ENCODE measurements around the gene ZCCHC12.

Gene ZCCHC12

GRCh38 chrX:118853596-118853995, 30.0 kb downstream of the ZCCHC12 start:
- Histone ChIP-seq H3K27me3 (ENCODE audit: insufficient read depth, low read length) (no peaks in the 10 kb centered on the region), H3K36me3 (ENCODE audit: insufficient read depth, low read length) (no peaks in the 10 kb centered on the region), H3K4me1 (ENCODE audit: insufficient read depth, low read length) (no peaks in the 10 kb centered on the region), H3K4me3 (ENCODE audit: low read length) (no peak overlapping the region), H2AFZ (ENCODE audit: low read depth, low read length) (no peak overlapping the region), H3K9me3 (ENCODE audit: low read length) (no peaks in the 10 kb centered on the region)

DNA sequence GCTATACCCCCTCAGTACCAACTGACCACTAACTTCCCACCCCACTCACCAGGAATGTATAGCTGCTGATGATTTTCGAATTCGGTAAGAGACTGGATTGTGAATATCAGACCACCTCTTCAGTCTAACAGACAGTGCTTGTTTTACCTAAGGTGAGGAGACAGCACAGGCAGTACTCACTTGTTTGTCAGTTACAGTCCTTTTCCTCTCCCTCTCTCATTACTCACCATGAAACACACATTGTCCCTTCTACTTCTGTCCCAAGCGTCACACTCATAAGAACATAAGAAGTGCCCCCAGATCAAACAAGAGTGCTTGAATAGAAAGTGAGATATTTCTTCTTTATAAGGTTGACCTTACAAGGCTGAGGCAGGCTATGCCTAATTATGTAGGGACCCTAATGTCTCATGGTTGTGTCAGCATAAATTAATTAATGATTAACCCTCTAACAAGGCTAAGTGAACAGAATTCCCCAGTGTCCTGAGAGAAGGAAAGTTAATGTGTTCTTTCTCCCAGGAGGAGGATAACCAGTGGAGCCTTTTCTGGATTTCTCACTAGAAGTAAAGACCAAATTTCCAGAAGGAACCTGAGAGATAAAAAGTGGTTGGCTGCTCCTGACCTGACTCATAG, 32.2 kb downstream of the ZCCHC12 start:
- Histone ChIP-seq H3K9me3 (ENCODE audit: low read length) (no peaks in the 10 kb centered on the region), H3K27me3 (ENCODE audit: insufficient read depth, low read length) (no peaks in the 10 kb centered on the region), H3K36me3 (ENCODE audit: insufficient read depth, low read length) (no peaks in the 10 kb centered on the region), H3K4me1 (ENCODE audit: insufficient read depth, low read length) (no peaks in the 10 kb centered on the region), H3K4me3 (ENCODE audit: low read length) (no peak overlapping the region), H2AFZ (ENCODE audit: low read depth, low read length) (no peak overlapping the region)

DNA sequence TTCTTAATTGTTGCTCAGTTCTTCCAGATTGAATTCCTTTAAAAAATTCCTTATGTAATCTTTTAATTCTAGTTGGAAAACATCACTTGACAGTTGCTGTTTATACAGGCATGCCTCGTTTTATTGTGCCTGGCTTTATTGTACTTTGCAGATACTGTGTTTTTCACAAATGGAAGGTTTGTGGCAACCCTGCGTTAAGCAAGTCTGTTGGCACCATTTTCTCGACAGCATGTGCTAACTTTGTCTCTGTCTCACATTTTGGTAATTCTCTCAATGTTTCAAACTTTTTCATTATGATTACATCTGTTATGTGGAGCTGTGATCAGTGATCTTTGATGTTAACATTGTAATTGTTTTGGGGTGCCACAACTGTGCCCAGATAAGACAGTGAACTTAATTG, 33.4 kb downstream of the ZCCHC12 start:
- H3K36me3 ChIP-seq (ENCODE audit: insufficient read depth, low read length) = no peaks in the 10 kb centered on the region
- no peaks in the 10 kb centered on the region for H3K4me1 ChIP-seq (ENCODE audit: insufficient read depth, low read length)
- no peaks in the 10 kb centered on the region for H3K27me3 ChIP-seq (ENCODE audit: insufficient read depth, low read length)
- H3K4me3 ChIP-seq (ENCODE audit: low read length) = no peak overlapping the region
- H3K9me3 ChIP-seq (ENCODE audit: low read length) = no peaks in the 10 kb centered on the region
- H2AFZ ChIP-seq (ENCODE audit: low read depth, low read length) = no peak overlapping the region

- H3K27me3 ChIP-seq (ENCODE audit: insufficient read depth, low read length) = peaks cover 4% of the 10 kb centered on the region
- no peak overlapping the region for H2AFZ ChIP-seq (ENCODE audit: low read depth, low read length)
- no peak overlapping the region for H3K4me3 ChIP-seq (ENCODE audit: low read length)
- H3K36me3 ChIP-seq (ENCODE audit: insufficient read depth, low read length) = no peaks in the 10 kb centered on the region
- no peaks in the 10 kb centered on the region for H3K4me1 ChIP-seq (ENCODE audit: insufficient read depth, low read length)
- H3K9me3 ChIP-seq (ENCODE audit: low read length) = no peaks in the 10 kb centered on the region
Observed at GRCh38 chrX:118861338-118861737, 37.7 kb downstream of the ZCCHC12 start.

DNA sequence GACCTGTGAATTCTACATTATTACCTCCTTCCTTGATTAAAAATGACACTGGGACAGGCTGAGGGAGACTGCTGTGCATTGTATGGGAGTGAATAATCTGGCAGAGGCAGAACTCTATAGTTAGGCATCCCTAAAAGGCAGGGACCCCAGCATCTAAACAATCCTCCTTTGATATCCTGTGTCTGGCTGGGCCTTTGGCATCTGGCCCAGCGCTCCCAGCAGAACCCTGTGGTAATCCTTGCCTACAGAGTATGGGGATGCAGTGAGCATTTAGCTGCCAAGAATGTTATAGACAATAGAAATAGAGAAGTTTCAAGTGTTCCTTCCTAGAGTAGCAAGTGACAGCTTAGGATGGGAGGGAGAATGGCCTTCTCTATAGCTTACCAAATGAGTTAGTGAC, 38.5 kb downstream of the ZCCHC12 start:
- Histone ChIP-seq H3K4me3 (ENCODE audit: low read length) (no peak overlapping the region), H2AFZ (ENCODE audit: low read depth, low read length) (no peak overlapping the region), H3K4me1 (ENCODE audit: insufficient read depth, low read length) (no peaks in the 10 kb centered on the region), H3K9me3 (ENCODE audit: low read length) (no peaks in the 10 kb centered on the region), H3K36me3 (ENCODE audit: insufficient read depth, low read length) (no peaks in the 10 kb centered on the region), H3K27me3 (ENCODE audit: insufficient read depth, low read length) (peaks cover 4% of the 10 kb centered on the region)

DNA sequence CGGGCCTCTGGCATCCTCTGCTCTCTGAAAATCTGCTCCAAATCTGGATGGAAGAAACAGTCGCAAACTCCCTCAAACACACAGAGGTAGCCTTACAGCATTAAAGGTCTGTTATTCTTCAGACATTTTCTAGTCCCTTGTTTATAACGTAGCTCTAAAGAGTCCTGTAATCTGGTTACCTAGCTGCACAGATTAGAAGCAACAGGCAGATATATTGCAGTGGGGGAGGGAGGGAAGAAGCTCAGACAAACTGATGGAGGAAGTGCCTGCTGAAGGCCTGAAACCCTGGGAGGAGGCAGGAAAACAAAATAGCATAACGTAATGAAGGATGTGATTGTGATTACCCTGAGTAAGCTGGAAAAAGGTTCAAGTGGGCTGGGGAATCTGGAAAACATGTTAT, 39.4 kb downstream of the ZCCHC12 start:
- Histone ChIP-seq H3K27me3 (ENCODE audit: insufficient read depth, low read length) (peaks cover 4% of the 10 kb centered on the region), H3K36me3 (ENCODE audit: insufficient read depth, low read length) (no peaks in the 10 kb centered on the region), H3K4me1 (ENCODE audit: insufficient read depth, low read length) (no peaks in the 10 kb centered on the region), H2AFZ (ENCODE audit: low read depth, low read length) (no peak overlapping the region), H3K4me3 (ENCODE audit: low read length) (no peak overlapping the region), H3K9me3 (ENCODE audit: low read length) (no peaks in the 10 kb centered on the region)

- no peak overlapping the region for H3K4me3 ChIP-seq (ENCODE audit: low read length)
- no peaks in the 10 kb centered on the region for H3K4me1 ChIP-seq (ENCODE audit: insufficient read depth, low read length)
- peaks cover 4% of the 10 kb centered on the region for H3K27me3 ChIP-seq (ENCODE audit: insufficient read depth, low read length)
- H3K9me3 ChIP-seq (ENCODE audit: low read length) = no peaks in the 10 kb centered on the region
- no peak overlapping the region for H2AFZ ChIP-seq (ENCODE audit: low read depth, low read length)
- H3K36me3 ChIP-seq (ENCODE audit: insufficient read depth, low read length) = no peaks in the 10 kb centered on the region
Observed at GRCh38 chrX:118864063-118864635, 40.5 kb downstream of the ZCCHC12 start.

GRCh38 chrX:118865231-118865630, 41.6 kb downstream of the ZCCHC12 start:
- Histone ChIP-seq H3K4me1 (ENCODE audit: insufficient read depth, low read length) (no peaks in the 10 kb centered on the region), H3K9me3 (ENCODE audit: low read length) (no peaks in the 10 kb centered on the region), H2AFZ (ENCODE audit: low read depth, low read length) (no peak overlapping the region), H3K4me3 (ENCODE audit: low read length) (no peak overlapping the region), H3K27me3 (ENCODE audit: insufficient read depth, low read length) (peaks cover 4% of the 10 kb centered on the region), H3K36me3 (ENCODE audit: insufficient read depth, low read length) (no peaks in the 10 kb centered on the region)

GRCh38 chrX:118867251-118867650, 43.6 kb downstream of the ZCCHC12 start:
- peaks cover 4% of the 10 kb centered on the region for H3K27me3 ChIP-seq (ENCODE audit: insufficient read depth, low read length)
- no peak overlapping the region for H2AFZ ChIP-seq (ENCODE audit: low read depth, low read length)
- no peak overlapping the region for H3K4me3 ChIP-seq (ENCODE audit: low read length)
- no peaks in the 10 kb centered on the region for H3K4me1 ChIP-seq (ENCODE audit: insufficient read depth, low read length)
- no peaks in the 10 kb centered on the region for H3K36me3 ChIP-seq (ENCODE audit: insufficient read depth, low read length)
- H3K9me3 ChIP-seq (ENCODE audit: low read length) = no peaks in the 10 kb centered on the region

DNA sequence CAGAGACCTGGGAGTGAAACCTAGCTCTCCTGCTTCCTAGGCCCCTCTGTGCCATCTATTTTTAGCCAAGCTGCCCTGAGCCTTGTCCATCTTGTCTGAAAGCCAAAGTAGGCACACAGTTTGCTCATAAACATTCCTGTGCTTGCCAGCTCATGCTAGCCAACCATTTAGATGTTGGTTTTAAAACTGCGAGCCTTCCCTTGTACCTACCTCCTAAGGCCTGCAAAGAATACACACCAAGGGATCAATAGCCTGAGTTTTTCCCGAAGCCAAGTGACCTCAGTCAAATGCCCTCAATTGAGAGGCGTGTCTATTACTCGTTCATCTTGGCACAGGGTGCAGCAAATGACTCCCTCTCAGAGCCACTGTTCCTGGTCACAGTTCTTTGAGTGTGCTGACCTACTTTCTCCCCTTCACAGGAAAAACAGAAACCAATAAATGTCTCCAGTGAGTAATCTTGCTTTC, 48.5 kb downstream of the ZCCHC12 start:
- H3K4me3 ChIP-seq (ENCODE audit: low read length) = no peak overlapping the region
- H3K9me3 ChIP-seq (ENCODE audit: low read length) = no peaks in the 10 kb centered on the region
- peaks cover 2% of the 10 kb centered on the region for H3K27me3 ChIP-seq (ENCODE audit: insufficient read depth, low read length)
- H3K4me1 ChIP-seq (ENCODE audit: insufficient read depth, low read length) = no peaks in the 10 kb centered on the region
- H2AFZ ChIP-seq (ENCODE audit: low read depth, low read length) = no peak overlapping the region
- no peaks in the 10 kb centered on the region for H3K36me3 ChIP-seq (ENCODE audit: insufficient read depth, low read length)
